H1 (cell line): ENCODE measurements around the gene PODN. TPM values are rescaled to one million over a fixed set of nuclear protein-coding genes. Genes with fewer than 3 reads are reported as not detected.

Experiments used
- CTCF ChIA-PET: fragments of 300-600 bp; sonication (Branson Sonifier 250); formaldehyde crosslinking; loops from one replicate; lab custom pipeline; 2021; ENCODE audit not compliant: partially characterized antibody; lab: Charles Lee
- POLR2A ChIA-PET: fragments of 300-600 bp; sonication (Branson Sonifier 250); formaldehyde crosslinking; loops from one replicate; lab custom pipeline; 2021; ENCODE audit warnings: inconsistent platforms; ENCODE audit not compliant: partially characterized antibody; lab: Charles Lee
- DNase-seq, 2 experiments: peaks; one replicate each; pipeline versions ENCODE4 v3.0.0 to v3.0.0-alpha.2; 2010 to 2022; ENCODE audit warnings: low spot score in 2 of 2, low read depth in 1 of 2, mixed read lengths in 1 of 2
- FAIRE-seq: peaks from 2 replicates; lab custom pipeline; 2011; peaks lifted over from hg19 to GRCh38; lab: Jason Lieb, UNC
- H2AFZ ChIP-seq: 2 replicates; pipeline ENCODE4 v1.8.1; 2012; ENCODE audit warnings: low read length, inconsistent platforms
- H2AK5ac ChIP-seq: 2 replicates; pipeline ENCODE4 v1.6.1; 2013; ENCODE audit warnings: low read depth, low read length
- H2BK120ac ChIP-seq: replicated peaks from 2 replicates; pipeline ENCODE3; 2013; ENCODE audit warnings: low read depth, low read length, inconsistent platforms
- H2BK12ac ChIP-seq: 2 replicates; pipeline ENCODE4 v1.6.1; 2013; ENCODE audit warnings: low read depth, low read length
- H2BK15ac ChIP-seq: 2 replicates; pipeline ENCODE4 v1.6.1; 2013; ENCODE audit warnings: low read length
- H2BK20ac ChIP-seq: 2 replicates; pipeline ENCODE4 v1.6.1; 2013; ENCODE audit warnings: low read length
- H2BK5ac ChIP-seq: 2 replicates; pipeline ENCODE4 v1.6.1; 2013; ENCODE audit warnings: low read depth, low read length
- H3K14ac ChIP-seq: 2 replicates; pipeline ENCODE4 v1.6.1; 2013; ENCODE audit warnings: inconsistent platforms; ENCODE audit not compliant: insufficient read length
- H3K18ac ChIP-seq: 2 replicates; pipeline ENCODE4 v1.6.1; 2013; ENCODE audit warnings: low read length; ENCODE audit errors: extremely low read depth
- H3K23ac ChIP-seq: 2 replicates; pipeline ENCODE4 v1.6.1; 2013; ENCODE audit warnings: inconsistent platforms; ENCODE audit not compliant: insufficient read length
- H3K23me2 ChIP-seq: 2 replicates; pipeline ENCODE4 v1.6.1; 2013; ENCODE audit warnings: low read depth, low read length
- H3K27ac ChIP-seq: 2 replicates; pipeline ENCODE4 v1.6.1; 2011; ENCODE audit warnings: low read depth, low read length, inconsistent platforms
- H3K27me3 ChIP-seq, 4 experiments: replicated peaks in 1 of 4; 1 replicate in 1 of 4; 2 replicates in 3 of 4; pipeline versions ENCODE4 v1.6.1 to v1.8.1; 2011 to 2013; ENCODE audit warnings: low read length in 3 of 4, mild to moderate bottlenecking in 3 of 4, inconsistent platforms in 2 of 4, mixed read lengths in 2 of 4, moderate library complexity in 1 of 4; ENCODE audit not compliant: control insufficient read depth in 3 of 4, insufficient read depth in 3 of 4; ENCODE audit errors: extremely low read depth in 1 of 4
- H3K36me3 ChIP-seq, 4 experiments: 2 replicates each; pipeline versions ENCODE4 v1.6.1 to v1.8.1; 2011 to 2013; ENCODE audit warnings: mild to moderate bottlenecking in 4 of 4, low read length in 3 of 4, moderate library complexity in 2 of 4, control low read depth in 1 of 4, inconsistent platforms in 1 of 4; ENCODE audit not compliant: insufficient read depth in 4 of 4, control insufficient read depth in 2 of 4
- H3K4ac ChIP-seq: replicated peaks from 2 replicates; pipeline ENCODE3; 2013; ENCODE audit warnings: low read length, low read depth, mixed read lengths, inconsistent platforms; ENCODE audit not compliant: insufficient read length
- H3K4me1 ChIP-seq, 4 experiments: replicated peaks in 1 of 4; 1 replicate in 1 of 4; 2 replicates in 3 of 4; pipeline versions ENCODE4 v1.6.1 to v1.8.1; 2011 to 2013; ENCODE audit warnings: low read length in 3 of 4, inconsistent platforms in 2 of 4, mixed read lengths in 1 of 4; ENCODE audit not compliant: insufficient read depth in 4 of 4, control insufficient read depth in 3 of 4
- H3K4me2 ChIP-seq, 2 experiments: 2 replicates each; pipeline versions ENCODE4 v1.6.1 to v1.8.1; 2011 to 2013; ENCODE audit warnings: low read depth in 2 of 2, low read length in 2 of 2, control low read depth in 1 of 2, inconsistent platforms in 1 of 2, mild to moderate bottlenecking in 1 of 2; ENCODE audit not compliant: insufficient read depth in 1 of 2
- H3K4me3 ChIP-seq, 4 experiments: fragments of 200-600, 300-600 bp in 1 of 4; sonication (generic), shearing (Covaris generic), sonication (Bioruptor Twin) in 1 of 4; 2 replicates each; pipeline versions ENCODE4 v1.5.1 to v1.8.1; 2011 to 2016; ENCODE audit warnings: low read length in 4 of 4, low read depth in 3 of 4, control low read depth in 2 of 4, inconsistent platforms in 2 of 4, mild to moderate bottlenecking in 2 of 4, mixed read lengths in 1 of 4, moderate library complexity in 1 of 4; ENCODE audit not compliant: insufficient read depth in 2 of 4; ENCODE audit errors: extremely low read depth in 1 of 4
- H3K56ac ChIP-seq: replicated peaks from 2 replicates; pipeline ENCODE3; 2013; ENCODE audit warnings: low read depth, mild to moderate bottlenecking, mixed read lengths, low read length, inconsistent platforms; ENCODE audit not compliant: insufficient read length
- H3K79me1 ChIP-seq: 2 replicates; pipeline ENCODE4 v1.6.1; 2013; ENCODE audit warnings: low read depth, low read length, control low read depth
- H3K79me2 ChIP-seq, 2 experiments: 2 replicates each; pipeline versions ENCODE4 v1.6.1 to v1.8.1; 2012 to 2013; ENCODE audit warnings: low read length in 2 of 2, mild to moderate bottlenecking in 2 of 2, inconsistent platforms in 1 of 2; ENCODE audit not compliant: insufficient read depth in 2 of 2, control insufficient read depth in 1 of 2
- H3K9ac ChIP-seq, 4 experiments: replicated peaks in 1 of 4; 1 replicate in 1 of 4; 2 replicates in 3 of 4; pipeline versions ENCODE4 v1.6.1 to v1.8.1; 2011 to 2013; ENCODE audit warnings: low read depth in 3 of 4, low read length in 3 of 4, control low read depth in 2 of 4, mild to moderate bottlenecking in 2 of 4, moderate library complexity in 2 of 4, inconsistent platforms in 1 of 4; ENCODE audit errors: extremely low read depth in 1 of 4
- H3K9me3 ChIP-seq, 2 experiments: 2 replicates each; pipeline versions ENCODE4 v1.6.1 to v1.8.1; 2012 to 2013; ENCODE audit warnings: mild to moderate bottlenecking in 2 of 2, moderate library complexity in 2 of 2, control low read depth in 1 of 2, inconsistent platforms in 1 of 2, low read depth in 1 of 2, low read length in 1 of 2, mixed read lengths in 1 of 2; ENCODE audit not compliant: insufficient read depth in 2 of 2
- H4K20me1 ChIP-seq, 2 experiments: replicated peaks in 1 of 2; 2 replicates each; pipeline versions ENCODE3 to v1.8.1; 2011 to 2013; ENCODE audit warnings: inconsistent platforms in 2 of 2, low read length in 2 of 2, mild to moderate bottlenecking in 1 of 2; ENCODE audit not compliant: insufficient read depth in 2 of 2, control insufficient read depth in 1 of 2
- H4K5ac ChIP-seq: 2 replicates; pipeline ENCODE4 v1.6.1; 2013; ENCODE audit warnings: low read length, low read depth, mixed read lengths, inconsistent platforms; ENCODE audit not compliant: insufficient read length
- H4K8ac ChIP-seq: 2 replicates; pipeline ENCODE4 v1.8.0; 2013; ENCODE audit warnings: mild to moderate bottlenecking, moderate library complexity, low read length, inconsistent platforms; ENCODE audit not compliant: insufficient read depth; ENCODE audit errors: extremely low read depth
- H4K91ac ChIP-seq: replicated peaks from 2 replicates; pipeline ENCODE3; 2013; ENCODE audit warnings: low read length, mixed read lengths, inconsistent platforms; ENCODE audit not compliant: insufficient read length
- ATF3 ChIP-seq: IDR thresholded peaks from 2 replicates; pipeline ENCODE4 v1.6.1; 2011; ENCODE audit warnings: low read depth, mild to moderate bottlenecking, low read length; ENCODE audit not compliant: insufficient read depth
- whole genome bisulfite sequencing, 2 experiments: shearing (Covaris generic) in 1 of 2; methylation state at CpG; one replicate each; pipeline versions ENCODE4 v1.1.6 to v1.1.7; 2013 to 2015; ENCODE audit warnings: low lambda C conversion rate in 2 of 2, mixed read lengths in 2 of 2, inconsistent platforms in 1 of 2, low coverage in 1 of 2, missing lambda C conversion rate in 1 of 2; ENCODE audit not compliant: insufficient replicate concordance in 2 of 2, insufficient coverage in 1 of 2, insufficient read length in 1 of 2; ENCODE audit errors: extremely low coverage in 1 of 2, missing lambda C conversion rate in 1 of 2; 5-methylcytosine and 5-hydroxymethylcytosine counted together
- polyA plus RNA-seq, 7 experiments: library from polyadenylated mRNA; depleted of rRNA in 3 of 7; stranded (reverse) in 5 of 7; unstranded in 2 of 7; fragments of >200 nt in 5 of 7; fragments of 200-250 nt in 2 of 7; gene quantifications; 1 replicate in 5 of 7; 2 replicates in 1 of 7; 4 replicates in 1 of 7; pipeline versions ENCODE4 v1.2.1 to v1.2.3, GENCODE V29; 2011 to 2013; ENCODE audit warnings: missing spikeins in 2 of 7, mixed read lengths in 2 of 7
- total RNA-seq: library from RNA; stranded (reverse); fragmentation: NEBNext Ultra II Directional; extraction: Animal tissue kit (Norgen Biotek cat#: 25700); gene quantifications from 2 replicates; pipeline ENCODE4 v1.2.1, GENCODE V29; 2021

The PODN gene
- total and polyA plus RNA-seq, 2 of the 8 experiments (the other 6 are each of a cell fraction or from before 2014, with no cell fraction given), result 0.11 to 0.17 TPM

GRCh38 chr1:53069663-53070327, 7.8 kb downstream of the PODN start:
- Histone ChIP-seq H3K18ac (no peak overlapping the region; the same call in 1 of the 2 replicates), H3K14ac (no peak overlapping the region), H3K36me3 (no peaks in the 10 kb centered on the region), H2BK20ac (no peak overlapping the region), H3K4me2 (no peak overlapping the region), H3K4ac (no peak overlapping the region), H3K4me3 (no peak overlapping the region), H3K23me2 (peaks cover 2% of the 10 kb centered on the region; the same call in 1 of the 2 replicates), H3K9ac (no peak overlapping the region), H2BK12ac (no peak overlapping the region), H3K23ac (no peak overlapping the region), H2AFZ (no peak overlapping the region), H4K8ac (peak overlapping the region; percentile 88; the same call in 1 of the 2 replicates), H3K9me3 (no peaks in the 10 kb centered on the region), H4K20me1 (no peaks in the 10 kb centered on the region), H3K79me1 (no peaks in the 10 kb centered on the region), H4K91ac (peak overlapping the region; percentile 42), H2BK15ac (peak overlapping the region; percentile 61; the same call in 1 of the 2 replicates), H2AK5ac (no peak overlapping the region), H3K4me1 (peaks cover 0 to 6% (median 0%) of the 10 kb centered on the region in 4 experiments; a peak in 2 of 7 replicates), H3K27ac (no peak overlapping the region), H3K27me3 (peaks cover 0 to 2% (median 1%) of the 10 kb centered on the region in 4 experiments; a peak in 4 of 7 replicates), H3K56ac (no peak overlapping the region), H4K5ac (no peak overlapping the region), H3K79me2 (no peaks in the 10 kb centered on the region), H2BK5ac (no peak overlapping the region), H2BK120ac (no peak overlapping the region)
- FAIRE-seq (no peak), DNase-seq (peak in 1 of 2 experiments; percentile 48)
- 89% methylated on average over 30 of the region's 31 CpGs; no CpG with 5 or more reads in 1 of the 2 experiments for WGBS, 2 experiments
- POLR2A ChIA-PET, result interaction anchor here (1.1 kb wide), 1 partner anchor 52 kb away, joined by 4 read pairs; no protein-coding TSS in a partner anchor
- CTCF ChIA-PET, result interaction anchor here (1.1 to 3.7 kb wide), 6 partner anchors 9 to 165 kb away, joined by 3 to 14 read pairs (median 6); no protein-coding TSS in a partner anchor
- no peak for TF ChIP-seq ATF3
